Neural progenitor cell (in vitro differentiated cells): ENCODE measurements around the gene CHMP1A.

Experiments
- CTCF ChIP-seq: fragments of 200-600 bp; sonication (generic); IDR thresholded peaks from 2 replicates; pipeline ENCODE4 v1.5.1; 2017; ENCODE audit warnings: antibody characterized with exemption, mild to moderate bottlenecking
- EZH2 ChIP-seq: fragments of 200-600 bp; sonication (generic); IDR thresholded peaks from 2 replicates; pipeline ENCODE4 v1.6.1; 2017; ENCODE audit warnings: antibody characterized with exemption, mild to moderate bottlenecking, moderate library complexity
- EZH2phosphoT487 ChIP-seq: fragments of 200-600 bp; sonication (generic); IDR thresholded peaks from 2 replicates; pipeline ENCODE4 v1.6.1; 2017; ENCODE audit warnings: antibody characterized with exemption

- TF ChIP-seq EZH2 (no peak), CTCF (no peak), EZH2phosphoT487 (no peak)
These were observed 36.6 kb upstream of the CHMP1A start for GRCh38 chr16:89693931-89694783.
